Kidney epithelial cell (primary cell): Measurements from ENCODE around the gene PHLDB1. TPM values are rescaled to one million over a fixed set of nuclear protein-coding genes. Genes with fewer than 3 reads are reported as not detected.
"Not testable (repeated sequence)": the region's sequence is repeated elsewhere in the genome, so short reads cannot be mapped to it uniquely, and the experiment has no call there.

Experiments
- DNase-seq: peaks from one replicate; pipeline ENCODE4 v3.0.0-alpha.2; 2010; ENCODE audit warnings: low read depth
- H3K27me3 ChIP-seq: 2 replicates; pipeline ENCODE4 v1.6.0; 2011; ENCODE audit warnings: low read length; ENCODE audit not compliant: control insufficient read depth, insufficient read depth
- H3K36me3 ChIP-seq: 2 replicates; pipeline ENCODE4 v1.5.1; 2011; ENCODE audit warnings: low read length; ENCODE audit not compliant: control insufficient read depth, insufficient read depth
- H3K4me3 ChIP-seq: 2 replicates; pipeline ENCODE4 v1.5.1; 2011; ENCODE audit warnings: low read depth, mild to moderate bottlenecking, control low read depth, low read length
- CTCF ChIP-seq: IDR thresholded peaks from 2 replicates; pipeline ENCODE4 v1.5.1; 2011; ENCODE audit warnings: mild to moderate bottlenecking, moderate library complexity, low read length, control low read depth, inconsistent platforms; ENCODE audit not compliant: insufficient read depth, poor library complexity, severe bottlenecking
- total RNA-seq: library from RNA; depleted of rRNA; stranded (reverse); fragments of >200 nt; gene quantifications from 2 replicates; pipeline ENCODE4 v1.2.3, GENCODE V29; 2015

The PHLDB1 gene
- total RNA-seq, 1 donor from 2014 or later = 107 TPM

- Histone ChIP-seq H3K27me3 (peaks cover 3% of the 10 kb centered on the region), H3K36me3 (no peaks in the 10 kb centered on the region)
- TF ChIP-seq CTCF = no peak
Observed at GRCh38 chr11:118684187-118684586, 76.8 kb downstream of the PHLDB1 start.

DNA sequence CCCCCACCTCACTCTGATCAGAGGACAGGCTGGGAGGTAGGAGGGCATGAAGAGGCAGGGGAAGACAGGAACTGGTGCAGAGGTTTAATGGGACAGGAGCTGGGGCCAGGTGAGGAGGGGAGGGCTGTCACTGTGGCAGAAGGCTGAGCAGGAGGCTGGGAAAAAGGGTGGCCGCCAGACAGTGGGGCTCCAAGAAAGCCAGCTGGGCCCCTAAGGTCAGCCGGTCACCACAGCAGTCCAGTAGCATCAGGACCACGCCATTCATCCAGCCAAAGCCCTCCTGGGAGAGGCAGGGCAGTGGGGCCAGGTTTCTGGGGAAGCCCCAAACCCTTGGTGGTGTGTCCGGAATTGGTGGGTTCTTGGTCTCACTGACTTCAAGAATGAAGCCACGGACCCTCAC, 80.5 kb downstream of the PHLDB1 start:
- TF ChIP-seq CTCF = no peak
- Histone ChIP-seq H3K4me3 (no peak overlapping the region), H3K36me3 (no peaks in the 10 kb centered on the region), H3K27me3 (no peaks in the 10 kb centered on the region)
- DNase-seq = no peak

More at GRCh38 chr11:118684187-118684586, 76.8 kb downstream of the PHLDB1 start:
- H3K4me3 ChIP-seq = no peak overlapping the region
- no peak for DNase-seq

DNA sequence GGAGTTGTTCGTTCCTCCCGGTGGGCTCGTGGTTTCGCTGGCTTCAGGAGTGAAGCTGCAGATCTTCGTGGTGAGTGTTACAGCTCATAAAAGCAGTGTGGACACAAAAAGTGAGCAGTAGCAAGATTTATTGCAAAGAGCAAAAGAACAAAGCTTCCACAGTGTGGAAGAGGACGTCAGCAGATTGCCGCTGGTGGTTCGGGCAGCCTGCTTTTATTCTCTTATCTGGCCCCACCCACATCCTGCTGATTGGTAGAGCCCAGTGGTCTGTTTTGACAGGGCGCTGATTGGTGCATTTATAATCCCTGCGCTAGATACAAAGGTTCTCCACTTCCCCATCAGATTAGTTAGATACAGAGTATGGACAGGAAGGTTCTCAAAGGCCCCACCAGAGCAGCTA, 80.9 kb downstream of the PHLDB1 start:
- not testable (repeated sequence) for H3K4me3 ChIP-seq, H3K36me3 ChIP-seq, DNase-seq, H3K27me3 ChIP-seq

GRCh38 chr11:118688851-118689502, 81.6 kb downstream of the PHLDB1 start:
- DNase-seq = no peak
- H3K4me3 ChIP-seq = no peak overlapping the region
- no peaks in the 10 kb centered on the region for H3K36me3 ChIP-seq
- H3K27me3 ChIP-seq = no peaks in the 10 kb centered on the region
- no peak for TF ChIP-seq CTCF

- Histone ChIP-seq H3K27me3 (no peaks in the 10 kb centered on the region), H3K4me3 (no peak overlapping the region)
- DNase-seq = no peak
Observed at GRCh38 chr11:118689503-118689851, 82.1 kb downstream of the PHLDB1 start.

DNA sequence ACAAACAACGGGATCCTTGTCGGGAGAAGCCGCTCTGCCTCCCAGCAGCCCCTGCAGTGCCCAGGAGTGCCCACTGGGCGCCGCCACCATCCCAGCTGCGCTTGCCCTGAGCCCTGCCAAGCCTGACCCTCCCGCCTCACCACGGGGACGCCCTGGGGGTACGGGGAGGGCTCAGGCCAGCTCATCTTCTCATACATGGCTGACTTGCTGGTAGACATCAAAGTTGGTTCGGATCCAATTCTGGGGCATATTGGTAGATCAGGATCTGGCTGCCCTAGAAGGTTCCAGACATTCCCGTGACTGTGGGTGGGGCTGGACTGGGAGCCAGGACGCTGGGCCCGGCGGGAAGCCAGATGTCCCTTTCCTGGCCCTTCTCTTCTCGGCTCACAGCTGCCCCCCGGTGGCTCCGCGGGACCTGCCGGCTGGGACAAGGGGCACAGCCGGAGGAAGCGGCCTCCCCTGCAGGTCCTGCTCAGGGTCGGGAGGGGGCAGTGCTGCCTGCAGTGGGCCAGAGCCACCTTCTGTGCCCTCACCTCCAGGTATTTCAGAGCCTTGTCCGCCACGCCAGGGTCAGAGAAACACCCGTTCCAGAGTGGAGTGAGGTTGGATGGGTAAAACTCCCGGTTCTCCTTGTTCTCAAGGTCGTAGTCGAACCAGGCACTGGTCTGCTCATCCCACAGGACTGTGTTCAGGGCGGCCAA, 82.6 kb downstream of the PHLDB1 start:
- peak overlapping the region; percentile 13 for H3K4me3 ChIP-seq
- TF ChIP-seq CTCF = peak; percentile 97
- H3K36me3 ChIP-seq = no peaks in the 10 kb centered on the region
- H3K27me3 ChIP-seq = no peaks in the 10 kb centered on the region
- DNase-seq = peak; percentile 72

More at GRCh38 chr11:118689503-118689851, 82.1 kb downstream of the PHLDB1 start:
- H3K36me3 ChIP-seq = no peaks in the 10 kb centered on the region
- TF ChIP-seq CTCF = no peak
